Endothelial cell of umbilical vein (primary cell): ENCODE measurements around the gene POLR2L.

ENCODE experiments used
- CTCF ChIP-seq, 2 donors: IDR thresholded peaks; 1 replicate in 1 of 2; 2 replicates in 1 of 2; pipeline ENCODE4 v1.5.1; 2011; ENCODE audit warnings: low read length in 2 of 2, mild to moderate bottlenecking in 2 of 2, moderate library complexity in 2 of 2, control low read depth in 1 of 2, inconsistent platforms in 1 of 2, low read depth in 1 of 2; ENCODE audit not compliant: insufficient read depth in 1 of 2; ENCODE audit errors: extremely low read depth in 1 of 2
- EZH2 ChIP-seq: IDR thresholded peaks from 2 replicates; pipeline ENCODE4 v1.6.1; 2012; ENCODE audit warnings: borderline replicate concordance, low read depth, mild to moderate bottlenecking, moderate library complexity, low read length, inconsistent platforms; ENCODE audit not compliant: severe bottlenecking
- FOS ChIP-seq: IDR thresholded peaks from 2 replicates; pipeline ENCODE4 v1.6.1; 2011; ENCODE audit warnings: mild to moderate bottlenecking, low read length, moderate library complexity, borderline replicate concordance; ENCODE audit not compliant: insufficient read depth
- MYC ChIP-seq: IDR thresholded peaks from one replicate; pipeline ENCODE4 v1.6.1; 2011; ENCODE audit warnings: mild to moderate bottlenecking, low read depth, low read length
- POLR2A ChIP-seq: IDR thresholded peaks from 2 replicates; pipeline ENCODE4 v1.6.1; 2012; ENCODE audit warnings: low read depth, mild to moderate bottlenecking, control low read depth, low read length
- POLR2AphosphoS5 ChIP-seq: IDR thresholded peaks from 2 replicates; pipeline ENCODE4 v1.6.1; 2012; ENCODE audit warnings: low read depth, mild to moderate bottlenecking, control low read depth, low read length, moderate library complexity; ENCODE audit not compliant: insufficient read depth

DNA sequence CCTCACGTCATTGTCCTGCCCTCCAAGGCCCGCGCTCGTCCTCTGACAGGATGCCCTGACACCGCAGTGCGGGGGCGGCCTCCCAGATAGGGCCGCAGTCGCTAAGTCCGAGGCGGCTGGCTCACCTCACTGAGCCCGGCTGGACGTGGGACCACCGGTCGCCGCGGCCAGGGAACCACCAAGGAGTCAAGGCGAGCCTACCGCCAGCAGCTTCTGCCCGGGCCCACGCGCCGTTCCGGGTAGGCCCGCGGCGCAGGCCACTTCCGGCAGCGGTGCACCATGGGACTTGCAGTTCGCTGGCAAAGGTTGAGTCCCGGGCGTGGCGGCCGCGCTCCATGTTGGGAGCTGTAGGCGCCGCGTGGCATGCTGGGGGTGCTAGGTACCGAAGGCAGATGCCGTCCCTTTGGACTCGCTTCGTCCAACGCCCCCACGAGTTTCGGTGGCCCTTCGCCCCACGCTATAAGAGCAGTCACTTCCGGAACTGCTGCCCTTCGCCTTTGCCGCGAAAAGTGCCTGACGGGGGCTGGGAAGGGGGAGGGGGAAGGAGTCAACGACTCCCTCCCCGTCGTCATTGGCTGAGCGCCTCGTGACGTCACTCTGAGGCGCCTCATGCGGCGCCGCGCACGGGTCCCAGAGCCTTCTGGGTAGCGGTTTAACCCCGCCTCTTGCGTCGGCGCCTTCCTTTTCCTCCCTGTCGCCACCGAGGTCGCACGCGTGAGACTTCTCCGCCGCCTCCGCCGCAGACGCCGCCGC is 32.9 kb downstream of the POLR2L start, which contains the start of gene RPLP2:
- TF ChIP-seq EZH2, result no peak
- peak; percentile 92 for TF ChIP-seq POLR2A
- no peak for TF ChIP-seq CTCF (IDR thresholded peaks at IDR 0.05; ENCODE audit: extremely low read depth in 1 of 2, insufficient read depth in 1 of 2, low read depth in 1 of 2, low read length in 2 of 2)
- peak; percentile 96 for TF ChIP-seq POLR2AphosphoS5
- TF ChIP-seq FOS, result no peak
- peak; percentile 66 for TF ChIP-seq MYC
